ENCODE data around the gene CCDC154. TPM values are rescaled to one million over a fixed set of nuclear protein-coding genes. Genes with fewer than 3 reads are reported as not detected.
"Not testable (repeated sequence)": the region's sequence is repeated elsewhere in the genome, so short reads cannot be mapped to it uniquely, and the experiment has no call there.

Gene CCDC154
- total and polyA plus RNA-seq, 9 of the 15 experiments (the other 6 are each of a cell fraction or from before 2014, with no cell fraction given) = 0.15 to 1.4 (median 0.20) TPM; not detected in 5

GRCh38 chr16:1478937-1479336 is 34.6 kb upstream of the CCDC154 start:
- in situ Hi-C loops (cut with MboI); H3K9me1 ChIP-seq (ENCODE audit: control insufficient read depth, insufficient read depth, low read length); H3K27me3 ChIP-seq (ENCODE audit: control insufficient read depth in 2 of 2, insufficient read depth in 2 of 2, low read length in 2 of 2); ATAC-seq; H3K27ac ChIP-seq (ENCODE audit: extremely low read depth, low read depth, low read length); H3K9me3 ChIP-seq (replicated peaks; ENCODE audit: control insufficient read depth, insufficient read depth, low read depth, low read length); H3K4me2 ChIP-seq (ENCODE audit: insufficient read depth, low read length); H2AFZ ChIP-seq (ENCODE audit: low read depth, low read length); CTCF ChIA-PET (ENCODE audit: low intra/inter-chr PET ratio); DNase-seq (ENCODE audit: extremely low read depth in 1 of 4, low spot score in 3 of 4); H3K4me3 ChIP-seq; FAIRE-seq; H3K36me3 ChIP-seq (ENCODE audit: control insufficient read depth, insufficient read depth, low read length); BruUV-seq (replicated peaks); intact Hi-C loops (cut with micrococcal nuclease); H4K20me1 ChIP-seq (replicated peaks; ENCODE audit: control insufficient read depth, insufficient read depth, low read length); H3K9ac ChIP-seq (ENCODE audit: insufficient read depth in 1 of 2, low read depth in 2 of 2, low read length in 2 of 2): not testable (repeated sequence)
- POLR2A ChIA-PET = interaction anchor here (0.6 to 1.4 kb wide), 2 partner anchors 14 to 86 kb away, joined by 3 read pairs; no protein-coding TSS in a partner anchor
- peak; percentile 84 for TF ChIP-seq ZNF146 (CRISPR knock-in tag; IDR thresholded peaks at IDR 0.05; ENCODE audit: unreplicated experiment)
- WGBS (ENCODE audit: insufficient coverage, low coverage, missing lambda C conversion rate) = 70% methylated on average over 9 of the region's 9 CpGs
- Histone ChIP-seq H3K4me1 (replicated peaks in 1 of 2; ENCODE audit: control insufficient read depth in 2 of 2, insufficient read depth in 2 of 2, low read length in 2 of 2) (peaks cover 10 to 40% of the 10 kb centered on the region in 2 experiments; a peak in 4 of 5 replicates), H3K79me2 (ENCODE audit: control insufficient read depth, insufficient read depth, low read length) (peaks cover 19% of the 10 kb centered on the region)

GRCh38 chr16:1477033-1477432 is 32.7 kb upstream of the CCDC154 start:
- in situ Hi-C loops (cut with MboI) = no loop called here
- no peak for TF ChIP-seq MYNN (IDR thresholded peaks at IDR 0.05)
- TF ChIP-seq MYNN (CRISPR knock-in tag; IDR thresholded peaks at IDR 0.05) = no peak
- TF ChIP-seq RBM39 (optimal IDR thresholded peaks at IDR 0.05; ENCODE audit: low read depth, low read length) = no peak
- no peak for TF ChIP-seq PCBP2 (IDR thresholded peaks at IDR 0.05; ENCODE audit: low read depth, low read length, poor library complexity, severe bottlenecking)
- TF ChIP-seq ETS2 (tag; IDR thresholded peaks at IDR 0.05; ENCODE audit: borderline replicate concordance, poor library complexity, severe bottlenecking) = no peak
- no peak for TF ChIP-seq ZNF408 (CRISPR knock-in tag; IDR thresholded peaks at IDR 0.05; ENCODE audit: low read depth)
- TF ChIP-seq MED1 (CRISPR knock-in tag; IDR thresholded peaks at IDR 0.05; ENCODE audit: borderline replicate concordance) = no peak
- no peak for TF ChIP-seq PREB (CRISPR knock-in tag; IDR thresholded peaks at IDR 0.05)
- no peak for TF ChIP-seq BCOR (IDR thresholded peaks at IDR 0.05)
- no peak for TF ChIP-seq ZNF778 (CRISPR knock-in tag; IDR thresholded peaks at IDR 0.05)
- no peak for TF ChIP-seq ZNF134 (CRISPR knock-in tag; conservative IDR thresholded peaks at IDR 0.05)
- no peak for TF ChIP-seq HNRNPL (IDR thresholded peaks at IDR 0.05; ENCODE audit: low read depth, low read length)
- no peak for TF ChIP-seq NELFE (IDR thresholded peaks at IDR 0.05; ENCODE audit: insufficient read depth, insufficient read length)
- no peak for TF ChIP-seq TARDBP (IDR thresholded peaks at IDR 0.05)
- no peak for TF ChIP-seq SREBF2 (CRISPR knock-in tag; IDR thresholded peaks at IDR 0.05)
- no peak for TF ChIP-seq PTTG1 (tag; IDR thresholded peaks at IDR 0.05; ENCODE audit: low read depth)

More at GRCh38 chr16:1477033-1477432, 32.7 kb upstream of the CCDC154 start:
- no TSS peak for BruUV-seq (replicated peaks)
- no peak overlapping the region for H2AFZ ChIP-seq (ENCODE audit: low read depth, low read length)
- peaks cover 37% of the 10 kb centered on the region for H3K79me2 ChIP-seq (ENCODE audit: control insufficient read depth, insufficient read depth, low read length)
- H3K27me3 ChIP-seq (ENCODE audit: control insufficient read depth in 2 of 2, insufficient read depth in 2 of 2, low read length in 2 of 2) = no peaks in the 10 kb centered on the region
- H3K4me2 ChIP-seq (ENCODE audit: insufficient read depth, low read length) = no peak overlapping the region
- no peaks in the 10 kb centered on the region for H3K9me3 ChIP-seq (replicated peaks; ENCODE audit: control insufficient read depth, insufficient read depth, low read depth, low read length)
- no peaks in the 10 kb centered on the region for H3K9me1 ChIP-seq (ENCODE audit: control insufficient read depth, insufficient read depth, low read length)
- WGBS (ENCODE audit: insufficient coverage, low coverage, missing lambda C conversion rate) = 81% methylated on average over 10 of the region's 10 CpGs
- peaks cover 18 to 38% of the 10 kb centered on the region in 2 experiments; a peak in 4 of 5 replicates for H3K4me1 ChIP-seq (replicated peaks in 1 of 2; ENCODE audit: control insufficient read depth in 2 of 2, insufficient read depth in 2 of 2, low read length in 2 of 2)
- intact Hi-C loops (cut with micrococcal nuclease) = no loop called here
- FAIRE-seq (no peak), DNase-seq (ENCODE audit: extremely low read depth in 1 of 4, low spot score in 3 of 4) (no peak), ATAC-seq (no peak)
- H3K4me3 ChIP-seq = no peak overlapping the region
- ChIA-PET CTCF (ENCODE audit: low intra/inter-chr PET ratio) (no interaction called here), POLR2A (no interaction called here)
- no peak overlapping the region for H3K9ac ChIP-seq (ENCODE audit: insufficient read depth in 1 of 2, low read depth in 2 of 2, low read length in 2 of 2)
- 0 out of 2 replicates have a peak, but pooled peaks cover 2% of the 10 kb centered on the region for H4K20me1 ChIP-seq (replicated peaks; ENCODE audit: control insufficient read depth, insufficient read depth, low read length)
- H3K27ac ChIP-seq (ENCODE audit: extremely low read depth, low read depth, low read length) = no peak overlapping the region
- H3K36me3 ChIP-seq (ENCODE audit: control insufficient read depth, insufficient read depth, low read length) = no peaks in the 10 kb centered on the region
